ENCODE data around the gene CLHC1. TPM values are rescaled to one million over a fixed set of nuclear protein-coding genes. Genes with fewer than 3 reads are reported as not detected.
"Not testable (repeated sequence)": the region's sequence is repeated elsewhere in the genome, so short reads cannot be mapped to it uniquely, and the experiment has no call there.

The CLHC1 gene
- total RNA-seq, 1 experiment from 2014 or later = 2.3 TPM

DNA sequence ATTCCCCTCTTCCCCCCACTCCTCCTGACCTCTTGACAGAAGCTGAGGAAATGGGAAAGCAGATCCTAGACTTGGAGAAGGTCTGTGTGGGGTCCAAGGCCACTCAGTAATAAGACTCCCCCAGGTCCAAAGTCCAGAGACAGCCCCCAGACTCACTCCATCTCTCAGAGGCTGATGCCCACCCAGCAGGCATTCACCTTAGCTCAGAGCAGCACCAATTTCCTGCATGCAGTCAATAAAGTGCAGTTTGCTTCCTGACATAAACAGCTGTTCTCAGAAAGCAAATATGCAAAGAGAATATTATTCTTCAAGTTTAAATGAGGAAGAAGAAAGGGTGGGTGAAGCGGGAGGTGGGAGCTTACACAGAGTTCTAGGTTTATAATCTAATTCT, 97.8 kb downstream of the CLHC1 start:
- Histone ChIP-seq H3K27me3 (no peaks in the 10 kb centered on the region), H3K4me3 (no peak overlapping the region), H3K9me3 (no peaks in the 10 kb centered on the region), H3K36me3 (no peaks in the 10 kb centered on the region)
- no peak for DNase-seq

DNA sequence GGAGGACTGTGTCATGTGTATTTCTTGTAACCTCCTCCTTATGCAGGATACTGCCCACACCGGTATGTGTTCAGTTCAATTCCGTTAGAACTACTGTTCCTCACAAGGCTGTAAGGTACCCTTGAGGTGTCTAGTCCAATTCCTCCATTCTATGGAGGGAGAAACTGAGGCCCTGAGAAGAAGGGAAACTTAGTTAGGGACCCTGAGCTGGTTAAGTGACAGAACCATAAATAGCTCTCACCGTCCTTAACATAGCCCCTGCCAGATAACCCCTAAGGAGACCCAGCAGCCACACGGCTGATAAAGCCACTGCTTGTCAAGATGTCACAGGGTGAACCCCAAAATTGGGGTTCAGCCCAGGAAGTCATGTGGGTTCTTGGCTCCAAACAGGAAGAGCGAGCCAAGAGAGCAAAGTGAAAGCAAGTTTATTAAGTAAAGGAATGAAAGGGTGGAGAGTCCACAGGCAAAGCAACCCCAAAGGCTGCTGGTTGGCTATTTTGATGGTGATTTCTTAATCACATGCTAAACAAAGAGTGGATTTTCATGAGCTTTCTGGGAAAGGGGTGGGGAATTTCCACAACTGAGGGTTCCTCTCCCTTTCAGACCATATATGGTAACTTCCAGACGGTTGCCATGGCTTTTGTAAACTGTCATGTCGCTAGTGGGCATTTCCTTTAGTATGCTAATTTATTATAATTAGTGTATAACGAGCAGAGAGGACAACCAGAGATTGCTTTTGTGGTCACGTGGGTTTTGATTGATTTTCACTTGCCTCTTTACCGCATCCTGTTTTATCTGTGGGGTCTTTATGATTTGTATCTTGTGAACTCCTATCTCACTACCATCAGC, 98.4 kb downstream of the CLHC1 start:
- no peaks in the 10 kb centered on the region for H3K9me3 ChIP-seq
- H3K4me3 ChIP-seq = no peak overlapping the region
- H3K27me3 ChIP-seq = no peaks in the 10 kb centered on the region
- H3K36me3 ChIP-seq = no peaks in the 10 kb centered on the region
- DNase-seq = no peak

DNA sequence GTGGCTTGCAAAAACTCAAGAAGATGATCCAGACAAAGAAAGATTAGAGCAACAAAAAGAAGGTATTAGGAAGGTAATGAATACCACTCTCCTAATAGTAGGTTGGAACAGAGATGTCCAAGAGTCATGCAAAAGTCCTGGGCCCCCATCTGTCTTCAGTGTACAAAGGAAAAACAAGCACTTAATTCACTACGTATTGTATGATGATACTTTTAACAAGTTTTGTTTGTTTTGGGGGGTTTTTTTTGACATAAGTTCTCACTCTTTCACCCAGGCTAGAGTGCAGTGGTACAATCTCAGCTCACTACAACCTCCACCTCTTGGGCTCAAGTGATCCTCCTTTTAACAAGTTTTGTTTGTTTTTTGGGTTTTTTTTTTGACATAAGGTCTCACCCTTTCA, 101.2 kb downstream of the CLHC1 start:
- Histone ChIP-seq H3K27me3 (no peaks in the 10 kb centered on the region), H3K36me3 (no peaks in the 10 kb centered on the region), H3K9me3 (no peaks in the 10 kb centered on the region), H3K4me3 (no peak overlapping the region)
- DNase-seq = no peak

DNA sequence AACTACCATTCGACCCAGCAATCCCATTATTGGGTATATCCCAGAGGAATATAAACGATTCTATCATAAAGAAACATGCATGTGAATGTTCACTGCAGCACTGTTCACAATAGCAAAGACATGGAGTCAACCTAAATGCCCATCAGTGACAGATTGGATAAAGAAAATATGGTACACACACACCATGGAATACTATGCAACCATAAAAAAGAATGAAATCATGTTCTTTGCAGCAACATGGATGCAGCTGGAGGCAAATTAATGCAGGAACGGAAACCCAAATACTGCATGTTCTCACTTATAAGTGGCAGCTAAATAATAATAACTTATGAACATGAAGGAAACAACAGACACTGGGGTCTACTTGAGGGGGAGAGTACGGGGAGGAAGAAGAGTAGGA, 105.5 kb downstream of the CLHC1 start:
- H3K9me3 ChIP-seq, H3K4me3 ChIP-seq, DNase-seq, H3K27me3 ChIP-seq, H3K36me3 ChIP-seq: not testable (repeated sequence)

Other genes with a start within 250 kb of the CLHC1 start
- 304 and 433 TPM in 2 replicates for gene RTN4, start 181.8 kb downstream of the CLHC1 start, total RNA-seq (2014; rRNA removed; shearing (Covaris generic); ENCODE audit: low replicate concordance)
- 1,753 and 2,210 TPM in 2 replicates for gene RPS27A, start 395 bp upstream of the CLHC1 start, total RNA-seq (2014; rRNA removed; shearing (Covaris generic); ENCODE audit: low replicate concordance)
- 40.6 and 93.7 TPM in 2 replicates for gene MTIF2, start 36.9 kb upstream of the CLHC1 start, total RNA-seq (2014; rRNA removed; shearing (Covaris generic); ENCODE audit: low replicate concordance)
- gene CCDC88A, start 187.6 kb upstream of the CLHC1 start, total RNA-seq (2014; rRNA removed; shearing (Covaris generic); ENCODE audit: low replicate concordance) = 11.8 and 28.3 TPM in 2 replicates

All from MG63 (cell line).